ENCODE data around the gene CIAO3. TPM values are rescaled to one million over a fixed set of nuclear protein-coding genes. Genes with fewer than 3 reads are reported as not detected.

The CIAO3 gene
- total and polyA plus RNA-seq, 10 of the 15 experiments (the other 5 are each of a cell fraction or from before 2014, with no cell fraction given), result 1.4 to 37.5 (median 30.8) TPM

GRCh38 chr16:740764-741505 lies at the start of gene CIAO3 (continued):
- TF ChIP-seq BMI1 (IDR thresholded peaks at IDR 0.05; ENCODE audit: borderline replicate concordance), result no peak
- TF ChIP-seq, protein P1, sequence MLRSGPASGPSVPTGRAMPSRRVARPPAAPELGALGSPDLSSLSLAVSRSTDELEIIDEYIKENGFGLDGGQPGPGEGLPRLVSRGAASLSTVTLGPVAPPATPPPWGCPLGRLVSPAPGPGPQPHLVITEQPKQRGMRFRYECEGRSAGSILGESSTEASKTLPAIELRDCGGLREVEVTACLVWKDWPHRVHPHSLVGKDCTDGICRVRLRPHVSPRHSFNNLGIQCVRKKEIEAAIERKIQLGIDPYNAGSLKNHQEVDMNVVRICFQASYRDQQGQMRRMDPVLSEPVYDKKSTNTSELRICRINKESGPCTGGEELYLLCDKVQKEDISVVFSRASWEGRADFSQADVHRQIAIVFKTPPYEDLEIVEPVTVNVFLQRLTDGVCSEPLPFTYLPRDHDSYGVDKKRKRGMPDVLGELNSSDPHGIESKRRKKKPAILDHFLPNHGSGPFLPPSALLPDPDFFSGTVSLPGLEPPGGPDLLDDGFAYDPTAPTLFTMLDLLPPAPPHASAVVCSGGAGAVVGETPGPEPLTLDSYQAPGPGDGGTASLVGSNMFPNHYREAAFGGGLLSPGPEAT (IDR thresholded peaks at IDR 0.05; ENCODE audit: low read depth), result peak; percentile 46; the same call in 1 of the 2 replicates
- TF ChIP-seq HSF1 (IDR thresholded peaks at IDR 0.05; ENCODE audit: low read depth, low read length), result peak; percentile 91
- TF ChIP-seq, protein P2, sequence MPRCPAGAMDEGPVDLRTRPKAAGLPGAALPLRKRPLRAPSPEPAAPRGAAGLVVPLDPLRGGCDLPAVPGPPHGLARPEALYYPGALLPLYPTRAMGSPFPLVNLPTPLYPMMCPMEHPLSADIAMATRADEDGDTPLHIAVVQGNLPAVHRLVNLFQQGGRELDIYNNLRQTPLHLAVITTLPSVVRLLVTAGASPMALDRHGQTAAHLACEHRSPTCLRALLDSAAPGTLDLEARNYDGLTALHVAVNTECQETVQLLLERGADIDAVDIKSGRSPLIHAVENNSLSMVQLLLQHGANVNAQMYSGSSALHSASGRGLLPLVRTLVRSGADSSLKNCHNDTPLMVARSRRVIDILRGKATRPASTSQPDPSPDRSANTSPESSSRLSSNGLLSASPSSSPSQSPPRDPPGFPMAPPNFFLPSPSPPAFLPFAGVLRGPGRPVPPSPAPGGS (IDR thresholded peaks at IDR 0.05; ENCODE audit: borderline replicate concordance, insufficient read depth, low read depth, low read length, poor library complexity, severe bottlenecking), result no peak
- TF ChIP-seq CHD4 (IDR thresholded peaks at IDR 0.05), result no peak
- no peak for TF ChIP-seq ZZZ3 (IDR thresholded peaks at IDR 0.05; ENCODE audit: control insufficient read depth, insufficient read length, low read depth)
- TF ChIP-seq, protein P3, sequence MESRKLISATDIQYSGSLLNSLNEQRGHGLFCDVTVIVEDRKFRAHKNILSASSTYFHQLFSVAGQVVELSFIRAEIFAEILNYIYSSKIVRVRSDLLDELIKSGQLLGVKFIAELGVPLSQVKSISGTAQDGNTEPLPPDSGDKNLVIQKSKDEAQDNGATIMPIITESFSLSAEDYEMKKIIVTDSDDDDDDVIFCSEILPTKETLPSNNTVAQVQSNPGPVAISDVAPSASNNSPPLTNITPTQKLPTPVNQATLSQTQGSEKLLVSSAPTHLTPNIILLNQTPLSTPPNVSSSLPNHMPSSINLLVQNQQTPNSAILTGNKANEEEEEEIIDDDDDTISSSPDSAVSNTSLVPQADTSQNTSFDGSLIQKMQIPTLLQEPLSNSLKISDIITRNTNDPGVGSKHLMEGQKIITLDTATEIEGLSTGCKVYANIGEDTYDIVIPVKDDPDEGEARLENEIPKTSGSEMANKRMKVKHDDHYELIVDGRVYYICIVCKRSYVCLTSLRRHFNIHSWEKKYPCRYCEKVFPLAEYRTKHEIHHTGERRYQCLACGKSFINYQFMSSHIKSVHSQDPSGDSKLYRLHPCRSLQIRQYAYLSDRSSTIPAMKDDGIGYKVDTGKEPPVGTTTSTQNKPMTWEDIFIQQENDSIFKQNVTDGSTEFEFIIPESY (IDR thresholded peaks at IDR 0.05), result no peak
- TF ChIP-seq KAT2A (conservative IDR thresholded peaks at IDR 0.05; ENCODE audit: control insufficient read depth, low read depth, low read length), result no peak
- 0 out of 2 replicates have a peak, but pooled peaks have one; percentile 16 for TF ChIP-seq RUNX3 (IDR thresholded peaks at IDR 0.05; ENCODE audit: low read length)
- no peak for TF ChIP-seq YBX1 (IDR thresholded peaks at IDR 0.05)
- TF ChIP-seq ZNF687 (IDR thresholded peaks at IDR 0.05), result peak; percentile 55; the same call in 1 of the 2 replicates
- no peak for TF ChIP-seq GABPA (IDR thresholded peaks at IDR 0.05; ENCODE audit: low read depth)
- no peak for TF ChIP-seq ASH2L (IDR thresholded peaks at IDR 0.05; ENCODE audit: borderline replicate concordance, low read depth)
- TF ChIP-seq, protein P4, sequence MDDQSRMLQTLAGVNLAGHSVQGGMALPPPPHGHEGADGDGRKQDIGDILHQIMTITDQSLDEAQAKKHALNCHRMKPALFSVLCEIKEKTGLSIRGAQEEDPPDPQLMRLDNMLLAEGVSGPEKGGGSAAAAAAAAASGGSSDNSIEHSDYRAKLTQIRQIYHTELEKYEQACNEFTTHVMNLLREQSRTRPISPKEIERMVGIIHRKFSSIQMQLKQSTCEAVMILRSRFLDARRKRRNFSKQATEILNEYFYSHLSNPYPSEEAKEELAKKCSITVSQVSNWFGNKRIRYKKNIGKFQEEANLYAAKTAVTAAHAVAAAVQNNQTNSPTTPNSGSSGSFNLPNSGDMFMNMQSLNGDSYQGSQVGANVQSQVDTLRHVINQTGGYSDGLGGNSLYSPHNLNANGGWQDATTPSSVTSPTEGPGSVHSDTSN (IDR thresholded peaks at IDR 0.05; ENCODE audit: insufficient replicate concordance, low read depth, low read length), result no peak
- no peak for TF ChIP-seq STAT3 (IDR thresholded peaks at IDR 0.05; ENCODE audit: low read depth, low read length)
- no peak for TF ChIP-seq CBFB (IDR thresholded peaks at IDR 0.05; ENCODE audit: low read depth)

All from GM12878 (cell line).